GM12878 (cell line): ENCODE results near the gene NAALADL2. TPM values are rescaled to one million over a fixed set of nuclear protein-coding genes. Genes with fewer than 3 reads are reported as not detected.

ENCODE experiments used
- ATAC-seq: fragments of 200-7000 bp; cut with Tn5 transposase; 3 replicates; pipeline ENCODE4 v1.9.1; 2020; ENCODE audit warnings: mild to moderate bottlenecking, moderate library complexity
- BruUV-seq: library from RNA; stranded (reverse); fragments of 400-500 nt; replicated peaks from 2 replicates; lab custom pipeline; 2021; lab: Mats Ljungman, UMichigan
- CTCF ChIA-PET: fragments of 300-600 bp; sonication (Branson Sonifier 250); formaldehyde crosslinking; extraction: SDS; loops from one replicate; lab custom pipeline; 2021; ENCODE audit warnings: inconsistent platforms; lab: Yijun Ruan, JAX
- POLR2A ChIA-PET: fragments of 350-600 bp; formaldehyde crosslinking; extraction: SDS; loops from one replicate; lab custom pipeline; 2021; ENCODE audit warnings: inconsistent platforms; lab: Charles Lee
- RAD21 ChIA-PET: fragments of 300-600 bp; sonication (Branson Sonifier 250); formaldehyde crosslinking; loops from one replicate; lab custom pipeline; 2023; ENCODE audit warnings: antibody characterized with exemption; ENCODE audit not compliant: unreplicated experiment; lab: Charles Lee
- SMC1A ChIA-PET: fragments of 300-600 bp; sonication (Branson Sonifier 250); formaldehyde crosslinking; loops from one replicate; lab custom pipeline; 2023; ENCODE audit not compliant: unreplicated experiment, uncharacterized antibody; lab: Charles Lee
- DNase-seq: peaks from one replicate; pipeline ENCODE4 v3.0.0-alpha.2; 2011; ENCODE audit warnings: low read depth, low spot score
- FAIRE-seq: peaks from 3 replicates; lab custom pipeline; 2011; peaks lifted over from hg19 to GRCh38; lab: Jason Lieb, UNC
- H2AFZ ChIP-seq: 2 replicates; pipeline ENCODE4 v1.6.0; 2011; ENCODE audit warnings: low read depth, low read length, control low read depth; ENCODE audit not compliant: control insufficient read depth
- H3K27ac ChIP-seq: 2 replicates; pipeline ENCODE4 v1.5.1; 2011; ENCODE audit warnings: control low read depth; ENCODE audit not compliant: control insufficient read depth, insufficient read depth
- H3K27me3 ChIP-seq, 2 experiments: replicated peaks in 1 of 2; 2 replicates each; pipeline versions ENCODE4 v1.6.0 to v1.6.1; 2011; ENCODE audit warnings: low read length in 1 of 2; ENCODE audit not compliant: control insufficient read depth in 2 of 2, insufficient read depth in 2 of 2
- H3K36me3 ChIP-seq, 2 experiments: 2 replicates each; pipeline ENCODE4 v1.5.1; 2011; ENCODE audit warnings: low read length in 1 of 2; ENCODE audit not compliant: control insufficient read depth in 2 of 2, insufficient read depth in 2 of 2
- H3K4me1 ChIP-seq: 2 replicates; pipeline ENCODE4 v1.6.1; 2011; ENCODE audit warnings: mild to moderate bottlenecking, low read length, moderate library complexity, mixed read lengths; ENCODE audit not compliant: control insufficient read depth, insufficient read depth
- H3K4me2 ChIP-seq: 2 replicates; pipeline ENCODE4 v1.6.0; 2011; ENCODE audit warnings: control low read depth; ENCODE audit not compliant: control insufficient read depth, insufficient read depth
- H3K4me3 ChIP-seq: fragments of 200-600 bp; sonication (generic); 2 replicates; pipeline ENCODE4 v1.5.1; 2016
- H3K79me2 ChIP-seq: 2 replicates; pipeline ENCODE4 v1.6.0; 2011; ENCODE audit warnings: low read length; ENCODE audit not compliant: control insufficient read depth, insufficient read depth
- H3K9ac ChIP-seq: 2 replicates; pipeline ENCODE4 v1.8.0; 2011; ENCODE audit warnings: low read length, control low read depth, mixed read lengths; ENCODE audit not compliant: control insufficient read depth, insufficient read depth
- H3K9me3 ChIP-seq: replicated peaks from 3 replicates; pipeline ENCODE4 v1.5.1; 2011; ENCODE audit warnings: mild to moderate bottlenecking, low read length; ENCODE audit not compliant: control insufficient read depth, insufficient read depth
- H4K20me1 ChIP-seq: 2 replicates; pipeline ENCODE4 v1.6.0; 2011; ENCODE audit not compliant: control insufficient read depth, insufficient read depth
- EGR1 ChIP-seq, 2 experiments: IDR thresholded peaks; 1 replicate in 1 of 2; 2 replicates in 1 of 2; pipeline ENCODE4 v1.6.1; 2011 to 2012; ENCODE audit warnings: low read depth in 2 of 2, low read length in 2 of 2, borderline replicate concordance in 1 of 2, mild to moderate bottlenecking in 1 of 2, moderate library complexity in 1 of 2
- EZH2 ChIP-seq: IDR thresholded peaks from 2 replicates; pipeline ENCODE4 v1.6.1; 2012; ENCODE audit warnings: low read depth, mild to moderate bottlenecking, control low read depth, inconsistent platforms, low read length, borderline replicate concordance; ENCODE audit not compliant: control insufficient read depth
- MLLT1 ChIP-seq: fragments of 450-650 bp; IDR thresholded peaks from 2 replicates; pipeline ENCODE4 v1.6.1; 2016; ENCODE audit warnings: mild to moderate bottlenecking
- NFIC ChIP-seq: IDR thresholded peaks from 2 replicates; pipeline ENCODE4 v1.6.1; 2012; ENCODE audit warnings: low read depth, mild to moderate bottlenecking, inconsistent platforms, low read length, moderate library complexity
- NFYA ChIP-seq: IDR thresholded peaks from 2 replicates; pipeline ENCODE4 v1.6.1; 2011; ENCODE audit warnings: low read depth, mild to moderate bottlenecking, low read length, improper control_type of control experiment, borderline replicate concordance
- NKRF ChIP-seq: fragments of 450-650 bp; conservative IDR thresholded peaks from 2 replicates; pipeline ENCODE4 v1.6.1; 2017; ENCODE audit warnings: mild to moderate bottlenecking, moderate library complexity
- NR2C1 ChIP-seq: fragments of 450-650 bp; IDR thresholded peaks from 2 replicates; pipeline ENCODE4 v1.6.1; 2017; ENCODE audit warnings: antibody characterized with exemption, mild to moderate bottlenecking, moderate library complexity
- PML ChIP-seq: IDR thresholded peaks from 2 replicates; pipeline ENCODE4 v1.6.1; 2012; ENCODE audit warnings: low read length, inconsistent platforms
- RBBP5 ChIP-seq: fragments of 200-600 bp; sonication (generic); conservative IDR thresholded peaks from 2 replicates; pipeline ENCODE4 v1.6.1; 2016
- RELB ChIP-seq: fragments of 450-650 bp; IDR thresholded peaks from 2 replicates; pipeline ENCODE4 v1.6.1; 2017; ENCODE audit warnings: low read depth, mild to moderate bottlenecking, moderate library complexity
- RUNX3 ChIP-seq: IDR thresholded peaks from 2 replicates; pipeline ENCODE4 v1.6.1; 2012; ENCODE audit warnings: low read length, inconsistent platforms
- SMAD1 ChIP-seq: fragments of 450-650 bp; IDR thresholded peaks from 2 replicates; pipeline ENCODE4 v1.6.1; 2018; ENCODE audit warnings: mild to moderate bottlenecking, low read depth; ENCODE audit not compliant: partially characterized antibody
- SMAD5 ChIP-seq: IDR thresholded peaks from 2 replicates; pipeline ENCODE4 v1.6.1; 2016; ENCODE audit warnings: antibody characterized with exemption, low read depth
- SRF ChIP-seq, 2 experiments: IDR thresholded peaks; 2 replicates each; pipeline ENCODE4 v1.6.1; 2011; ENCODE audit warnings: low read depth in 2 of 2, low read length in 2 of 2, mild to moderate bottlenecking in 1 of 2, moderate library complexity in 1 of 2
- TCF12 ChIP-seq: IDR thresholded peaks from 2 replicates; pipeline ENCODE4 v1.6.1; 2011; ENCODE audit warnings: low read depth, mild to moderate bottlenecking, low read length
- ZNF592 ChIP-seq: fragments of 450-650 bp; IDR thresholded peaks from 2 replicates; pipeline ENCODE4 v1.6.1; 2017; ENCODE audit warnings: mild to moderate bottlenecking, moderate library complexity
- WGBS: methylation state at CpG from one replicate; pipeline ENCODE4 v1.1.6; 2016; ENCODE audit warnings: low lambda C conversion rate; ENCODE audit not compliant: insufficient replicate concordance, insufficient coverage; ENCODE audit errors: missing lambda C conversion rate; 5-methylcytosine and 5-hydroxymethylcytosine counted together
- in situ Hi-C: fragments of 300-500 bp; cut with MboI; formaldehyde crosslinking; loops from 9 replicates; pipeline ENCODE4 v1.14.3; 2018; ENCODE audit warnings: mixed read lengths
- intact Hi-C: fragments of 100-400 bp; cut with micrococcal nuclease; formaldehyde crosslinking; loops from one replicate; pipeline ENCODE4 v1.14.2; 2022; ENCODE audit not compliant: unreplicated experiment
- polyA plus RNA-seq, 11 experiments: library from polyadenylated mRNA; depleted of rRNA in 4 of 11; unstranded in 6 of 11; stranded (reverse) in 5 of 11; fragments of >200 nt; fragmentation: Nextera tagmentation in 4 of 11; fragmentation: Illumina TruSeq in 1 of 11; extraction: Ambion mirVana in 4 of 11; extraction: Trizol in 1 of 11; gene quantifications; 1 replicate in 1 of 11; 2 replicates in 10 of 11; pipeline versions ENCODE4 v1.2.1 to v1.2.3, GENCODE V29; 2011 to 2016; ENCODE audit warnings: inconsistent platforms in 2 of 11, missing spikeins in 2 of 11, low read depth in 1 of 11
- total RNA-seq, 4 experiments: library from RNA; depleted of rRNA in 3 of 4; stranded (reverse); fragments of >200 nt in 3 of 4; fragmentation: Illumina TruSeq in 1 of 4; extraction: Trizol in 1 of 4; gene quantifications; 2 replicates each; pipeline versions ENCODE4 v1.2.1 to v1.2.3, GENCODE V29; 2013 to 2021

The NAALADL2 gene
- total and polyA plus RNA-seq, 10 of the 15 experiments (the other 5 are each of a cell fraction or from before 2014, with no cell fraction given) = 0.06 to 10.8 (median 0.46) TPM

- CTCF ChIA-PET = interaction anchor here (0.6 to 1.6 kb wide), 5 partner anchors 14 to 141 kb away, joined by 3 to 4 read pairs (median 3); no protein-coding TSS in a partner anchor
- RAD21 ChIA-PET = interaction anchor here (0.7 to 4.0 kb wide), 11 partner anchors 21 to 57 kb away, joined by 3 to 30 read pairs (median 3); no protein-coding TSS in a partner anchor
- no peak for FAIRE-seq
- no peaks in the 10 kb centered on the region for H3K79me2 ChIP-seq
- no peaks in the 10 kb centered on the region for H3K36me3 ChIP-seq
- intact Hi-C loops = no loop called here
- POLR2A ChIA-PET = no interaction called here
- 56% methylated on average over 2 of the region's 2 CpGs for WGBS
- no peaks in the 10 kb centered on the region for H3K9me3 ChIP-seq
- SMC1A ChIA-PET = interaction anchor here (0.6 to 4.0 kb wide), 12 partner anchors 9 to 68 kb away, joined by 3 to 23 read pairs (median 3); no protein-coding TSS in a partner anchor
- no peak overlapping the region for H3K4me2 ChIP-seq
- H3K4me1 ChIP-seq = no peaks in the 10 kb centered on the region
- no peak for ATAC-seq
- H3K27me3 ChIP-seq = no peaks in the 10 kb centered on the region
- no TSS peak for BruUV-seq
- DNase-seq = no peak
- no peak overlapping the region for H3K9ac ChIP-seq
- no peak overlapping the region for H2AFZ ChIP-seq
- no peaks in the 10 kb centered on the region for H4K20me1 ChIP-seq
- in situ Hi-C loops = no loop called here
- H3K27ac ChIP-seq = no peak overlapping the region
- H3K4me3 ChIP-seq = no peak overlapping the region
- TF ChIP-seq EGR1 (IDR thresholded peaks at IDR 0.05; ENCODE audit: borderline replicate concordance in 1 of 2, low read depth in 2 of 2, low read length in 2 of 2) (no peak), RELB (no peak), PML (no peak), TCF12 (no peak), MLLT1 (no peak), RUNX3 (no peak), NFYA (no peak), SRF (IDR thresholded peaks at IDR 0.05; ENCODE audit: low read depth in 2 of 2, low read length in 2 of 2) (no peak), ZNF592 (no peak), SMAD5 (no peak), SMAD1 (no peak), RBBP5 (no peak), NFIC (no peak), NKRF (no peak), EZH2 (no peak), NR2C1 (no peak)
Observed at GRCh38 chr3:175310046-175310445, 450.9 kb downstream of the NAALADL2 start.
